GM19240 (cell line): ENCODE measurements around the gene TTC39B.

ENCODE experiments used
- DNase-seq: peaks from one replicate; pipeline ENCODE4 v3.0.0; 2011; ENCODE audit warnings: low spot score; ENCODE audit not compliant: insufficient read length

The TTC39B gene

DNA sequence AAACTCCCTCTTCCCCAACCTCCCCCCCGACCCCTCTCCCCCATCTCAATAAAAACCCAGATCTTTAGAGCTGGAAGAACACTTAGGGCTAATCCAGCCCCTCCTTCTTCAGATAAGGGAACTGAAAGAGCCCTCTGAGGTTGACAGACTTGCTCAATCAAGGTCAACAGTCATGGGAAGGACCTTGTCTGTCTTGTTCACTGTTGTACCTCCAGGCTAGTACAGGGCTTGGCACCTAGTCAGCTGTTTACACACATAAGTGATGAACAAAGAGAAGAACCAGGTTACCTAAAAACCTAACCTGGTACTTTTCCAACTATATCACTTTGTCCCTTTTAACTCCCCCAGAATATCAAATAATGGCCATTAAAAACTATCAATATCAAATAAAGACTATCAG lies 2.4 kb downstream of the TTC39B start:
- DNase-seq: no peak

DNA sequence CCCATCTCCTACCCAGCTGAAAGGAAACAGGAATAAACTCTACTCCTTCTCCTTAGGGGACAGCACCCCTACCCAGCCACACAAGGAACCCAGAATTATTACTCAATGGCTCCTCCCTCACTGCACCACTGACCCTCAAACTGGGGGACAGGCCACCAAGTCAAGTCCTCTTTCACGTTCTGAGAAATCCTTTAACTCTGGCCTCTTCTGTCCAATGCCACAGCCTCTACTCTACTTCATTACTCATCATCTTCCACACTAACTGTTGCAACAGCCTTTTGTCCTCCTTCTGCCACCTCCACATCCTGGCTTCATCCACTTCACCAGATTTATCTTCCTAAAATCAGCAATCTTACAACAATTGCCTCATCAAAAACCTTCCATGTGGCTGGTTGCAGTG lies 6.8 kb downstream of the TTC39B start:
- DNase-seq: no peak

DNA sequence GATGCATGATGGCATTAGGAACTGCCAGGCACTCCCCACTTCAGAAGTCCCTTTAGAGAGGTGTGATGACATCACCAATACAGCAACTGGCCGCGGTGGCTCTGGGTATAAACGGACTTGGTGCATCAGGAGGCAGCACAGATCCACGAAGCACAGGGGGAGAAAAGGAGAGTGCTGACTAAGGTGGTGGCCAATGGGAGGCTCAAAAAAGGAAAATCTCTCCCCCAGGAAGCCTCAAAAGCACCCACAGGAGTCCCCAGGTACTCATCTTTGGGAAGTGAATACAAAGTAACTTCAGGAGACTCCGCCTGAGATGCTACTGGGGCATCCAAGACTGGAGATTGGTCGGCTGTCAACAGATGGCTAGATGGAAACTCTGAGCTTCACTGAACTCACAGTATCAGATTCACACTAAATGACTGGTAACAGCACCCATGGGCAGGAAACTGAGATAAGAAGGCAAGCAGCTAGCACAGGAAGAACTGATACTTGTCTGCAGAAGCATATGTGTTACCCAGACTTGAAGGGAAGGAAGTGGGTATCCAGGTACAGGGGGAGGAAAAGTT lies 7.6 kb downstream of the TTC39B start:
- no peak for DNase-seq

DNA sequence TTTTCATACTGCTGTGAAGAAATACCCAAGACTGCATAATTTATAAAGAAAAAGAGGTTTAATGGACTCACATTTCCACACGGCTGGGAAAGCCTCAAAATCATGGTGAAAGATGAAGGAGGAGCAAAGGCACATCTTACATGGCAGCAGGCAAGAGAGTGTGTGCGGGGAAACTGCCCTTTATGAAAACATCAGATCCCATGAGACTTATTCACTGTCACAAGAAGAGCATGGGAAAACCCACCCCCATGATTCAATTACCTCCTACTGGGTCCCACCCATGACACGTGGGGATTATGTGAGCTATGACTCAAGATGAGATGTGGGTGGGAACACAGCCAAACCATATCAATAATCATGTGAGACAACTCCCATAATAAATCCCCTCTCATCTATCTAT lies 8.7 kb downstream of the TTC39B start:
- no peak for DNase-seq

GRCh38 chr9:15295761-15296405 lies 11.1 kb downstream of the TTC39B start:
- DNase-seq: no peak

DNA sequence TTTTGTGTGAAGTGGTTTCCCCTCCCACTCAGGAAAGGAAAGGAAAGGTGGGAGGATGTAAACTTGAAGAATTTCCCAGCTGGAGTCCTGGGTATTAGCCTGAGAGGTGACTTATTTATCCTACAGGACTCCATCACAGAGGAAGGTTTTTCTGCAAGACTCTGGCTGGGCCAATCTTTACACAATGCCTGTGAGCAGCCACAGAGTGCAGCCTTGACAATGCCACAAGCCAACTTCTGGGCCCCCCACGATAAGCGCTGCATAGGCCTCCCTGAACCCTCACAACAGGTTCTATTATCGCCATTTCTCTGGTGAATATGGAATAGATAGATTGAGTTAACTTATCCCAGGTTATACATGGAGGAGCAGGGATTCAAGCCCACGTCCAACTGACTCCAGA lies 12.4 kb downstream of the TTC39B start:
- DNase-seq: no peak

DNA sequence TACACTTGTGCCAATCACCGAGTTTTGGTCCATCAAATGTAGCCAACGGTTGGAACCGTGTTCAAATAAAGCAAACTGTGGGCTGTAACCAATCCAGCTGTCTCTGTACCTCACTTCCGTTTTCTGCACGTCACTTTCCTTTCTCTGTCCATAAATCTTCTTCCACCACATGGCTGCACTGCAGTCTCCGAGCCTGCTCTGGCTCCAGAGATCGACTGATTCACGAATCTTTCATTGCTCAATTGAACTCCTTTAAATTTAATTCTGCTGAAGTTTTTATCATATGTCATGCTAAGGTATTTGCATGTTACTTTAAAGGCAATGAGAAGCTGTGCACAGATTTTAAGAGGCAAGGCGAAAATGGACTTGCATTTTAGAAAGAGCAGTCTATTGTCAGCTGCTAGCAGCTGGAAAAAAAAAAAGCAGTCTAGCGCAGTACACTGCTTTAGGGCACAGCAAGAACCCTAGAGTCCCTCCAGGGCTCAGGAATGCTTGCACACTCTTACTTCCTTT lies 13.2 kb downstream of the TTC39B start:
- DNase-seq: no peak

DNA sequence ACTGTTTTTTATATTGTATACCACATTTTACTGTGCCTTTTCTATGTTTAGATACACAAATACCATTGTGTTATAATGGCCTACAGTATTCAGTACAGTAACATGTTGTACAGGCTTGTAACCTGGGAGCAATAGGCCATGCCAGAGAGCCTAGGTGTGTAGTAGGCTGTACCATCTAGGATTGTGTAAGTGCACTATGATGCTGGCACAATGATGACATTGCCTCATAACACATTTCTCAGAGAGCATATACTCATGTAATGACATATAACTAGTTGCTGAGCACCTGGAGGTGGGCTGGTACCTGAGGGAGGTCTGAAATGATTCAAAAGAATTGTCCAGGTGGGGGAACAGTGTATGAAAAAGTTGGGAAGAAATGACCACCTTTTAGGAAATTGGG lies 13.9 kb downstream of the TTC39B start:
- DNase-seq: no peak

DNA sequence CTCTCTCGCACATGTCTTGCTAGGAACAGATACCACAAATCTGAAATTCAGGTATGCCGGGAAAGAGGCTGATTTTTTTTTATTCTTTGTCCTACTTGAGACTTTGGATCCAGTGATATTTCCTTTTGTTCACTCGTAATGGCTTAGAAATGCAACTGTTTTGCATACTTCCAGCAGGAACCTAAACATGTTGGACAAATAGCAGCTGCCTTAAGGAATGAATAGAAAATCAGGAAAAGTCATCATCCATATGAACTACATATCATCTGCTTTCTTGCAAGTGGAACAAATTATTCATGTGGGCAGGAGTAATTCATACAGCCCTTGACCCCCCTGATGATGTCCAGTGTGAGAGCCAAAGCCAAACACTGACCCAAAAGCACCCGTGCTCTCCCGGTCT lies 17.4 kb downstream of the TTC39B start:
- no peak for DNase-seq

DNA sequence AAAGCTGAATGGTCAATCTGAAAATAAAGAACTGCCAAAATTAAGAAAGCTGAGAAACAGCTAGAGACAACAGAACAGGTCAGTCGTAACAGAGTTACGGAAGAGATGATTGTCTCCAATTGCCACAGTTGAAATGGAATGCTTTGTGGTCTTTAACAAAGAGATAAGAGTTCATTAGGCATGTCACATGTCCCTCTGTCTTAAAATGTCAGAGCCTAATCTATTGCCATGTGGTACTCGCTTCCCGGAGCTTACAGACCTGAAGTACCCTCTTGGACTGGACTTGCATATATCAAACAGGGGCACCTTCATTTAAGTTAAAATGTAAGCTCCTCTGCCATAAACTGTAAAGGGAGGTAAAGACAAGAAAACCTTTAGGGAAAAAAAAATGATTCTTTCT lies 19.7 kb downstream of the TTC39B start:
- DNase-seq: no peak

DNA sequence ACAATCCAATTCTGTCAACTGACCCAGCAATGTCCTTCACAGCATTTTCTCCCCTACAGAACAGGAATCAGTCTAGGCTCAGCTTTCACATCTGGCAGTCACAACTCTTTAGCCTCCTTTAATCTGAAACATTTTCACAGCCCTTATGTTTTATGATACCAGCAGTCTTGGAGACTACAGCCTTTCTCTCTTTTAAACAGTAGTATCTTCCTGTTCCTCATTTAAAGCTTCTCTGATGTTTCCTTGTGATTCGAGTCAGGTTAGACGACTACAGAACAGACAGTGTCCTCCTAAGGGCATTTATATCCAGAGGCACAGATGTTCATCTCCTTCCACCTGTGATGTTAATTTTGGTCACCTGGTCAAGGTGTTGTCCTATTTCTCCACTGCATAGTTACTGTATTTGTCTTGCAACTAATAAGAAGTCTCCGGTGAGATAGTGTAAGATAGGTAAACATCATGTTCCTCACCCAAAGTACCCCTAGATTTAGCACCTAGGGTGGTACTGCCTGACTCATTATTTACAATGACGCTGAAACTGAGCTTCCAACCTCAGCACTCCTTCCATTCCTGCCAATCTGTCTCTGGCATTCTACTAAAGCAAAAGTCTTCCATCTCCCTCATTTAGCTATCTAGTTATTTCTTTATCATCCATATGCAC lies 20.7 kb downstream of the TTC39B start:
- no peak for DNase-seq

- no peak for DNase-seq
These were observed 24.3 kb downstream of the TTC39B start for GRCh38 chr9:15282567-15283285.

GRCh38 chr9:15280647-15281046 lies 26.4 kb downstream of the TTC39B start:
- no peak for DNase-seq

- no peak for DNase-seq
These were observed 28.2 kb downstream of the TTC39B start for GRCh38 chr9:15278839-15279238.

DNA sequence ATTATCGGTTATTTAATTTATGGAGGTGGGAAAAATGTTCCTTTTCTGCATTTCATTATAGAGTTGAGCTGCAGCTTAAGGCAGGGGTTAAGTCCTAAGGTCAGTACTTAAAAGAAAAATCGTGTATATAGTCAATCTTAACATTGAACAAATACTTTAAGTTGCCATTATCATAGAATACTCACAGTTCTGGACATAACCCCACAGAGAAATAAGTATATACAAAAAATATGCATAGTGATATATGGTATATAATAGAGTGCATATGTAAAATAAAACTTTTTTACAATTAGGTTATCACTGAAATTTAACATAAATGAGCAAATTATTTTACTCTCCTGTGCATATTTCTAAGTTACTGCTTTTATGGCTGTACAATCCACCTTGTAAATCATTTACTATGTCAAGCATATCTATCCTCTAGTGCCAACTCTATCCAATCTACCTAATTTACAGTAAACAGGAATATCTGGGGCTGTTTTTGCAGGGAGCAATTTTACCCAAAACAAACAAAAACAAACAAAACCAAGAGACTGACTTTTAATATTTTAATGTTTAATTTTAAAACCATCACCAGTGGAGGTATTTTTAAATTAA lies 28.8 kb downstream of the TTC39B start:
- DNase-seq: no peak

DNA sequence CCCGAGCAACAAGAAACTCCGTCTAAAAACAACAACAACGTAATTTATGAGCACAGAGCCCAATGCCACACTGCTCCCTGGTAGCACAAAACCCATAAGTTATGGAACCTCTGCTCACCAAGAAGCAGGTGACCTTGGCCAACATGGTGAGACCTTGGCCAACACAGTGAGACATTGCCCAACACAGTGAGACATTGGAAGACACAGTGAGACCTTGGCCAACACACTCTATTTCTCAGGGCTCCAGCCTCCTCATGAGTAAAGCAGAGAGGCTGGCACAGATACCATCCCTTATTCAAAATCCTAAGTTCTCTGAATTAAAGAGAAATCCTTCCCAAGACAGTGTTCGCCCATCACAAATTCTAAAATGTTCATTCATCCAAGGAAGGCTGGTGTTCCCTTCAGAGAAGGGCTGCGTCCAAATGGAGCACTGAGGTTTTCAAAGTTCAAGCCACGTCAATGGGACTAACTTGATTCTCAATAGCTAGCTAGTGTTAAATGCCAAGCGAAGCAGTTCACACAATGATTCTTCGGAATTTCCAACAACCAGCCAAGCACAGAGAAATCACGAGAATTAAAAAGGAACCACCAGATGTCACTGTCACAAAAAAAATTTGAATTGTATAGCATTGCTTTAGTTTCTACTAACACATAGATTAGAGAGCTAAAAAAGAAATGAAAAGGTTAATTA lies 29.5 kb downstream of the TTC39B start:
- DNase-seq: no peak

DNA sequence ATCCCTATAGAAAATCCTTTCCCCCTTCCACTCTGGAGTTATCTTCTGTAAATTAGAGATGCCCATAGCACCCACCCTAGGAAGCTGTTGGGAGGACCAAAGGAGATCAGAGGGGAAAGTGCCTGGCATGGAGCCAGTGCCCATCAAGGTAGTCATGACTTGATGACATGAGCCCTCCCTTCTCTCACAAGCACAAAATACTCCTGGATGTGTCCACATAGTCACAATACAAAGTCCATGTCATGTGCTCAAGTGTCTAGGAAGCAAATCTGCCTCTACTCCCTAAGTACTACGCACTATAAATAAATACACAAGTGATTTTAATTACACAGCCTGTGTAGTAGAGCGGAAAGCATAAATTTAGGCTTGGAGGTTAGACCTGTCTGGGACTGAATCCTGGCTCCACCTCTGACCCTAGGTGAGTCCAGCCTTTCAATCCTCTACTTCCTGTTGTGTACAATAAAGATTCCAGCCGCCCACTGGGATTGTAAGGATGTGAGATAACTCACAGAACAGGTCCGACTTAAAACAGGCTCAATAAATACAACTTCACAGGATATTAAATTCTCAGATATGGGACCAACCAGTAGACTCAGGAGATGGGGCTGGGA lies 30.6 kb downstream of the TTC39B start:
- no peak for DNase-seq

GRCh38 chr9:15274425-15274824 lies 32.6 kb downstream of the TTC39B start:
- DNase-seq: no peak

DNA sequence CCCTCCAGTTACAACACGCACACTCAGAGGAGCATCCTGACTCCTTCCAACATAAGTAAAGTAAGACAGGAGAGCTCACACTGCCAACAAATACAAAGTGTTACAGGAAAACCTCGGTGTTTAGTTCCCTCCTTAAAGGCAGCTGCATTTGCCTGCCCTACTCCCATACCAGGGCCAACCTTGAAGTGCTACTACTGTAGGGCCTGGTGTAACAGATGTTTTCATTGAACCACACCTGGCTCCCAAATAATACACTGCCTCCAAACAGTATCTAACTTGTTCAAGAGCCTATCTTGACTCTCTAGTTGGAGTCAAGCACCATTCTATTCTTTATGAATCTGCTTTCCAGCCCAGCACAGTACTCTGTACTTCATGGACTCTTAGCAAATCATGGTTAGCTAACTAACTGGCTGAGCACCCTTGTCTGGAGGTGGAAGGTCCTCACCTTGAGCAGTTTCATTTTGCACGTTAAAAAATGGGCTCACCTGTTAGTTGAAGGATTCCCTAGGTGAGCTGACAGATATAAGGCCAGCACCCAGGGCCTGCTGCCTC lies 34.6 kb downstream of the TTC39B start:
- DNase-seq: no peak

DNA sequence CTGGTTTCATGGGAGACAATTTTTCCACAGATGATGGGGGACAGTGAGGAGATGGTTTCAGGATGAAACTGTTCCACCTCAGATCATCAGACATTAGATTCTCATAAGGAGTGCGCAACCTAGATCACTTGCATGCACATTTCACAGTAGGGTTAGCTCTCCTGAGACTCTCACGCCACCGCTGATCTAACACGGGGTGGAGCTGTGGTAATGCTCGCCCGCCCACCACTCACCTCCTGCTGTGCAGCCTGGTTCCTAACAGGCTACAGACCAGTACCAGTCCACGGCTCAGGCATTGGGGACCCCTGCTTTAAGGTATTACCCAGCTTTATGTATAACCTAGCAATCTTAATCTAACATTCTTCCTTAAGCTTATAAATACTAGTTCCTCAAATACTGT lies 35.6 kb downstream of the TTC39B start:
- DNase-seq: no peak

DNA sequence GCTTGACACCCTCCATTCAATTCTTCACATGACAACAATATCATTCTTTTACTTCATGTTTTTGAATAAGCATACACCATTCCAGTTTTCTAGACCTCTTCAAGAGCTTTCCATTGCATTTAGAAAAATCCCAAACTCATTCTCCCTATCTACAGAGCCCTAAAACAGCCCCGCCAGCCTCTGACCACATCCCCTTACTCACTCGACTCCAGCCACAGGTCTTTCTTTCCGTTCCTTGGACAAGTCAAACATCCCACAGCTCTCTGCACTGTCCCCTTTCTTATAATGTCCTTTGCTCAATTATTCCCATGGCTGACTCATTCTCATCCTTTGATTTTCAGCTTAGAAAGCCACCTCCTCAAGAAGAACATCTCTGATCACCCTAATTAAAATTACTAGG lies 38.2 kb downstream of the TTC39B start:
- no peak for DNase-seq
